Activated CD4-positive, alpha-beta memory T cell treated with anti-CD3 and anti-CD28 coated beads, Interleukin-2, amount 10 ng/mL, durations not matched to agents 7 days and 5 days (primary cell): ENCODE results near the gene PRKAG2. TPM values are rescaled to one million over a fixed set of nuclear protein-coding genes. Genes with fewer than 3 reads are reported as not detected.
"Not testable (repeated sequence)": the region's sequence is repeated elsewhere in the genome, so short reads cannot be mapped to it uniquely, and the experiment has no call there.

Source experiments
- CTCF ChIA-PET: fragments of 350-600 bp; sonication (Branson Sonifier 250); formaldehyde crosslinking; loops from one replicate; lab custom pipeline; 2021; ENCODE audit warnings: antibody characterized with exemption, inconsistent platforms; lab: Charles Lee
- POLR2A ChIA-PET: fragments of 350-600 bp; sonication (Branson Sonifier 250); formaldehyde crosslinking; loops from one replicate; lab custom pipeline; 2021; ENCODE audit warnings: antibody characterized with exemption; lab: Charles Lee
- DNase-seq: peaks from one replicate; pipeline ENCODE4 v3.0.0-alpha.2; 2020
- H3K27ac Mint-ChIP-seq: one replicate; pipeline ENCODE4 v1.8.0; 2021; ENCODE audit warnings: mild to moderate bottlenecking, mixed read lengths
- H3K27me3 Mint-ChIP-seq: one replicate; pipeline ENCODE4 v1.8.0; 2021; ENCODE audit warnings: mixed read lengths
- H3K36me3 Mint-ChIP-seq: one replicate; pipeline ENCODE4 v1.8.0; 2021; ENCODE audit warnings: low read depth, mixed read lengths
- H3K4me1 Mint-ChIP-seq: one replicate; pipeline ENCODE4 v1.8.0; 2021; ENCODE audit warnings: mixed read lengths
- H3K4me3 Mint-ChIP-seq: one replicate; pipeline ENCODE4 v1.8.0; 2021; ENCODE audit warnings: mild to moderate bottlenecking, mixed read lengths
- H3K9me3 Mint-ChIP-seq: one replicate; pipeline ENCODE4 v1.8.0; 2021; ENCODE audit warnings: mixed read lengths
- total RNA-seq, 2 experiments: library from RNA; stranded (reverse); gene quantifications; one replicate each; pipeline ENCODE4 v1.2.3, GENCODE V29; 2021

The PRKAG2 gene
- total RNA-seq, 2 experiments from 2014 or later = 25.4 to 33.7 TPM

GRCh38 chr7:151805191-151805590 lies 71.7 kb downstream of the PRKAG2 start:
- no peak for DNase-seq
- POLR2A ChIA-PET = no interaction called here
- CTCF ChIA-PET = no interaction called here
- no peaks in the 10 kb centered on the region for H3K9me3 Mint-ChIP-seq
- H3K4me3 Mint-ChIP-seq = no peak overlapping the region
- H3K4me1 Mint-ChIP-seq = no peaks in the 10 kb centered on the region
- H3K27ac Mint-ChIP-seq = no peak overlapping the region
- no peaks in the 10 kb centered on the region for H3K36me3 Mint-ChIP-seq
- no peaks in the 10 kb centered on the region for H3K27me3 Mint-ChIP-seq

GRCh38 chr7:151804756-151805155 lies 72.2 kb downstream of the PRKAG2 start:
- no peaks in the 10 kb centered on the region for H3K36me3 Mint-ChIP-seq
- ChIA-PET POLR2A (no interaction called here), CTCF (no interaction called here)
- H3K4me3 Mint-ChIP-seq = no peak overlapping the region
- no peak overlapping the region for H3K27ac Mint-ChIP-seq
- no peaks in the 10 kb centered on the region for H3K9me3 Mint-ChIP-seq
- DNase-seq = no peak
- no peaks in the 10 kb centered on the region for H3K27me3 Mint-ChIP-seq
- H3K4me1 Mint-ChIP-seq = no peaks in the 10 kb centered on the region

GRCh38 chr7:151803841-151804240 lies 73.1 kb downstream of the PRKAG2 start:
- Mint-ChIP-seq H3K9me3 (no peaks in the 10 kb centered on the region), H3K27ac (no peak overlapping the region), H3K27me3 (no peaks in the 10 kb centered on the region), H3K4me3 (no peak overlapping the region), H3K4me1 (no peaks in the 10 kb centered on the region), H3K36me3 (no peaks in the 10 kb centered on the region)
- no peak for DNase-seq
- ChIA-PET CTCF (interaction anchor here (1.0 kb wide), 1 partner anchor 18 kb away, joined by 3 read pairs; no protein-coding TSS in a partner anchor), POLR2A (no interaction called here)

GRCh38 chr7:151802469-151802846 lies 74.5 kb downstream of the PRKAG2 start:
- CTCF ChIA-PET = interaction anchor here (1.5 kb wide), 1 partner anchor 19 kb away, joined by 5 read pairs; no protein-coding TSS in a partner anchor
- no peaks in the 10 kb centered on the region for H3K27me3 Mint-ChIP-seq
- no peak overlapping the region for H3K27ac Mint-ChIP-seq
- POLR2A ChIA-PET = no interaction called here
- DNase-seq = no peak
- no peaks in the 10 kb centered on the region for H3K4me1 Mint-ChIP-seq
- H3K9me3 Mint-ChIP-seq = no peaks in the 10 kb centered on the region
- H3K4me3 Mint-ChIP-seq = no peak overlapping the region
- H3K36me3 Mint-ChIP-seq = no peaks in the 10 kb centered on the region

GRCh38 chr7:151801782-151802468 lies 75.0 kb downstream of the PRKAG2 start:
- H3K27ac Mint-ChIP-seq = no peak overlapping the region
- POLR2A ChIA-PET = no interaction called here
- DNase-seq = no peak
- H3K4me3 Mint-ChIP-seq = no peak overlapping the region
- H3K9me3 Mint-ChIP-seq = no peaks in the 10 kb centered on the region
- CTCF ChIA-PET = interaction anchor here (1.5 kb wide), 1 partner anchor 19 kb away, joined by 5 read pairs; no protein-coding TSS in a partner anchor
- no peaks in the 10 kb centered on the region for H3K4me1 Mint-ChIP-seq
- no peaks in the 10 kb centered on the region for H3K36me3 Mint-ChIP-seq
- no peaks in the 10 kb centered on the region for H3K27me3 Mint-ChIP-seq

- Mint-ChIP-seq H3K27me3 (no peaks in the 10 kb centered on the region), H3K4me3 (no peak overlapping the region), H3K4me1 (peaks cover 3% of the 10 kb centered on the region), H3K27ac (no peak overlapping the region), H3K36me3 (no peaks in the 10 kb centered on the region), H3K9me3 (no peaks in the 10 kb centered on the region)
- POLR2A ChIA-PET = no interaction called here
- no peak for DNase-seq
- CTCF ChIA-PET = interaction anchor here (0.7 to 1.5 kb wide), 2 partner anchors 18 to 41 kb away, joined by 3 to 5 read pairs; no protein-coding TSS in a partner anchor
Measured at GRCh38 chr7:151801291-151801690, 75.6 kb downstream of the PRKAG2 start.

GRCh38 chr7:151800861-151801260 lies 76.1 kb downstream of the PRKAG2 start:
- H3K9me3 Mint-ChIP-seq = no peaks in the 10 kb centered on the region
- no peak overlapping the region for H3K4me3 Mint-ChIP-seq
- POLR2A ChIA-PET = no interaction called here
- no peaks in the 10 kb centered on the region for H3K27me3 Mint-ChIP-seq
- H3K27ac Mint-ChIP-seq = no peak overlapping the region
- CTCF ChIA-PET = interaction anchor here (0.7 to 1.5 kb wide), 2 partner anchors 18 to 41 kb away, joined by 3 to 5 read pairs; no protein-coding TSS in a partner anchor
- DNase-seq = no peak
- peaks cover 6% of the 10 kb centered on the region for H3K4me1 Mint-ChIP-seq
- H3K36me3 Mint-ChIP-seq = no peaks in the 10 kb centered on the region

GRCh38 chr7:151800391-151800790 lies 76.5 kb downstream of the PRKAG2 start:
- POLR2A ChIA-PET = no interaction called here

GRCh38 chr7:151799506-151799905 lies 77.4 kb downstream of the PRKAG2 start:
- Mint-ChIP-seq H3K9me3 (no peaks in the 10 kb centered on the region), H3K27ac (no peak overlapping the region), H3K4me3 (no peak overlapping the region), H3K36me3 (no peaks in the 10 kb centered on the region), H3K4me1 (peaks cover 15% of the 10 kb centered on the region), H3K27me3 (no peaks in the 10 kb centered on the region)
- ChIA-PET POLR2A (no interaction called here), CTCF (no interaction called here)
- no peak for DNase-seq

More at GRCh38 chr7:151800391-151800790, 76.5 kb downstream of the PRKAG2 start:
- no peak overlapping the region for H3K27ac Mint-ChIP-seq
- H3K4me3 Mint-ChIP-seq = no peak overlapping the region
- no peaks in the 10 kb centered on the region for H3K36me3 Mint-ChIP-seq
- CTCF ChIA-PET = no interaction called here
- no peaks in the 10 kb centered on the region for H3K27me3 Mint-ChIP-seq
- H3K4me1 Mint-ChIP-seq = peaks cover 9% of the 10 kb centered on the region
- DNase-seq = no peak
- H3K9me3 Mint-ChIP-seq = no peaks in the 10 kb centered on the region

GRCh38 chr7:151798851-151799448 lies 78.0 kb downstream of the PRKAG2 start:
- no peaks in the 10 kb centered on the region for H3K27me3 Mint-ChIP-seq
- H3K4me3 Mint-ChIP-seq = no peak overlapping the region
- H3K27ac Mint-ChIP-seq = no peak overlapping the region
- ChIA-PET POLR2A (no interaction called here), CTCF (no interaction called here)
- H3K36me3 Mint-ChIP-seq = no peaks in the 10 kb centered on the region
- no peaks in the 10 kb centered on the region for H3K9me3 Mint-ChIP-seq
- H3K4me1 Mint-ChIP-seq = peaks cover 15% of the 10 kb centered on the region
- no peak for DNase-seq

- H3K27ac Mint-ChIP-seq, DNase-seq, H3K9me3 Mint-ChIP-seq, H3K36me3 Mint-ChIP-seq, POLR2A ChIA-PET, H3K27me3 Mint-ChIP-seq, H3K4me3 Mint-ChIP-seq: not testable (repeated sequence)
- CTCF ChIA-PET = interaction anchor here (7.4 kb wide), 1 partner anchor 15 kb away, joined by 55 read pairs; no protein-coding TSS in a partner anchor
- H3K4me1 Mint-ChIP-seq = peaks cover 15% of the 10 kb centered on the region
Measured at GRCh38 chr7:151797667-151798307, 79.1 kb downstream of the PRKAG2 start.

GRCh38 chr7:151796871-151797537 lies 79.9 kb downstream of the PRKAG2 start:
- H3K4me3 Mint-ChIP-seq = no peak overlapping the region
- no peak overlapping the region for H3K27ac Mint-ChIP-seq
- H3K4me1 Mint-ChIP-seq = peaks cover 15% of the 10 kb centered on the region

More at GRCh38 chr7:151796871-151797537, 79.9 kb downstream of the PRKAG2 start:
- no peaks in the 10 kb centered on the region for H3K9me3 Mint-ChIP-seq
- CTCF ChIA-PET = interaction anchor here (1.1 to 7.4 kb wide), 2 partner anchors 14 to 37 kb away, joined by 3 to 55 read pairs; no protein-coding TSS in a partner anchor
- POLR2A ChIA-PET = no interaction called here
- DNase-seq = no peak
- no peaks in the 10 kb centered on the region for H3K27me3 Mint-ChIP-seq
- no peaks in the 10 kb centered on the region for H3K36me3 Mint-ChIP-seq
